Measurements from ENCODE around the gene FUS. TPM values are rescaled to one million over a fixed set of nuclear protein-coding genes. Genes with fewer than 3 reads are reported as not detected.

Gene FUS
- total and polyA plus RNA-seq, 2 of the 13 experiments (the other 11 are each of a cell fraction or from before 2014, with no cell fraction given) = 68.1 to 168 TPM

DNA sequence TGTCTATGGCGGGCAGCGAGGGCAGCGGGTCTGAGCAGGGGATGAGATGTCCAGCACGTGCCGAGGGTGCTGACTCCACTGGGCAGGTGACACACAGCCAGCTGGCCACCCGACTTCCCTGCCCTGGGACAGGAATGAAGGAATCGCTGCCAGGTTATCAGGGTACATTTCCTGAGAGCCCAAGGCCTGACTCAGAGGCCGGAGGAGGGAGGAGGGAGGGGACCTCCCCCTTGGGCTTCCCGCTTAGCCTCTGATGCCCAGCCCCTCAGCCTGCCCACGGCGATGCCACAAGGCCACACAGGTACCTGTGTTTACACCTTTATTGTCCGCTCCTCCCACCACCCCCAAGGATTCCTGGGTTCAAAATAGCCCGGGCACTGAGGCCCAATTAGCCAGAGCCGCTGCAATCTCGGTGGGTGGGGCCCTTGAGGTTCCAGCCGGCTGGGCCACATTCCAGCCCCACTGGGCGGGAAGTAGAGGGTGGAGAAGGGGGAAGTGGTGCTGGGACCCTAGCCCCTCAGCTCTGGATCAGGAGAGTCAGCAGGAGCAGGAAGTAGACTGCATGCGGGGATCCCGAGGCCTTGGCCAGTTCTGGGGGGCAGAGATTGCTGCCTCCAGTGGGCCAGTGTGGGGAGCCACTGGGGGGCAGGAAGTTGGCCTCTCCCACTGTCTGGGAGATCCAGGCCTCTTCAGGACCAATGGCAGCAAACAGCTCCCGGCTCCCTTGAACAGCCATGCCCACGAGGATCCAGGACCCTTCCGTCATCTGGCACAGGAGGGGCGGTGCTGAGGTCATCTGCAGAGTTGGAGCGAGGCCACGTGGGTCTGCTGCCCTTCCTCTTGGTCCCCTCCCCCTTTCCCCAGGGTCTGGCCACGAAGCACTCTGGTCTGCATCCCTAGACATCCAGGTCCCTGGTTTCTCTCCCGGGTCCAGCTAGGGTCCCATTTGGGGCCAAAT lies 41.0 kb upstream of the FUS start (continued):
- TF ChIP-seq GTF2F1 (IDR thresholded peaks at IDR 0.05; ENCODE audit: low read length) = no peak
- no peak for TF ChIP-seq FOXK1 (CRISPR knock-in tag; IDR thresholded peaks at IDR 0.05; ENCODE audit: borderline replicate concordance, low read depth)
- no peak for TF ChIP-seq ISX (CRISPR knock-in tag; conservative IDR thresholded peaks at IDR 0.05)
- TF ChIP-seq ONECUT2 (CRISPR knock-in tag; IDR thresholded peaks at IDR 0.05) = no peak
- TF ChIP-seq, protein P1, sequence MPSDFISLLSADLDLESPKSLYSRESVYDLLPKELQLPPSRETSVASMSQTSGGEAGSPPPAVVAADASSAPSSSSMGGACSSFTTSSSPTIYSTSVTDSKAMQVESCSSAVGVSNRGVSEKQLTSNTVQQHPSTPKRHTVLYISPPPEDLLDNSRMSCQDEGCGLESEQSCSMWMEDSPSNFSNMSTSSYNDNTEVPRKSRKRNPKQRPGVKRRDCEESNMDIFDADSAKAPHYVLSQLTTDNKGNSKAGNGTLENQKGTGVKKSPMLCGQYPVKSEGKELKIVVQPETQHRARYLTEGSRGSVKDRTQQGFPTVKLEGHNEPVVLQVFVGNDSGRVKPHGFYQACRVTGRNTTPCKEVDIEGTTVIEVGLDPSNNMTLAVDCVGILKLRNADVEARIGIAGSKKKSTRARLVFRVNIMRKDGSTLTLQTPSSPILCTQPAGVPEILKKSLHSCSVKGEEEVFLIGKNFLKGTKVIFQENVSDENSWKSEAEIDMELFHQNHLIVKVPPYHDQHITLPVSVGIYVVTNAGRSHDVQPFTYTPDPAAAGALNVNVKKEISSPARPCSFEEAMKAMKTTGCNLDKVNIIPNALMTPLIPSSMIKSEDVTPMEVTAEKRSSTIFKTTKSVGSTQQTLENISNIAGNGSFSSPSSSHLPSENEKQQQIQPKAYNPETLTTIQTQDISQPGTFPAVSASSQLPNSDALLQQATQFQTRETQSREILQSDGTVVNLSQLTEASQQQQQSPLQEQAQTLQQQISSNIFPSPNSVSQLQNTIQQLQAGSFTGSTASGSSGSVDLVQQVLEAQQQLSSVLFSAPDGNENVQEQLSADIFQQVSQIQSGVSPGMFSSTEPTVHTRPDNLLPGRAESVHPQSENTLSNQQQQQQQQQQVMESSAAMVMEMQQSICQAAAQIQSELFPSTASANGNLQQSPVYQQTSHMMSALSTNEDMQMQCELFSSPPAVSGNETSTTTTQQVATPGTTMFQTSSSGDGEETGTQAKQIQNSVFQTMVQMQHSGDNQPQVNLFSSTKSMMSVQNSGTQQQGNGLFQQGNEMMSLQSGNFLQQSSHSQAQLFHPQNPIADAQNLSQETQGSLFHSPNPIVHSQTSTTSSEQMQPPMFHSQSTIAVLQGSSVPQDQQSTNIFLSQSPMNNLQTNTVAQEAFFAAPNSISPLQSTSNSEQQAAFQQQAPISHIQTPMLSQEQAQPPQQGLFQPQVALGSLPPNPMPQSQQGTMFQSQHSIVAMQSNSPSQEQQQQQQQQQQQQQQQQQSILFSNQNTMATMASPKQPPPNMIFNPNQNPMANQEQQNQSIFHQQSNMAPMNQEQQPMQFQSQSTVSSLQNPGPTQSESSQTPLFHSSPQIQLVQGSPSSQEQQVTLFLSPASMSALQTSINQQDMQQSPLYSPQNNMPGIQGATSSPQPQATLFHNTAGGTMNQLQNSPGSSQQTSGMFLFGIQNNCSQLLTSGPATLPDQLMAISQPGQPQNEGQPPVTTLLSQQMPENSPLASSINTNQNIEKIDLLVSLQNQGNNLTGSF (CRISPR knock-in tag; IDR thresholded peaks at IDR 0.05) = 0 out of 2 replicates have a peak, but pooled peaks have one; percentile 16
- no peak for TF ChIP-seq ZNF816 (CRISPR knock-in tag; IDR thresholded peaks at IDR 0.05; ENCODE audit: borderline replicate concordance)
- 0 out of 2 replicates have a peak, but pooled peaks have one; percentile 43 for TF ChIP-seq PITX1 (CRISPR knock-in tag; IDR thresholded peaks at IDR 0.05)
- no peak for TF ChIP-seq SIN3B (IDR thresholded peaks at IDR 0.05; ENCODE audit: low read length)
- TF ChIP-seq, protein P2, sequence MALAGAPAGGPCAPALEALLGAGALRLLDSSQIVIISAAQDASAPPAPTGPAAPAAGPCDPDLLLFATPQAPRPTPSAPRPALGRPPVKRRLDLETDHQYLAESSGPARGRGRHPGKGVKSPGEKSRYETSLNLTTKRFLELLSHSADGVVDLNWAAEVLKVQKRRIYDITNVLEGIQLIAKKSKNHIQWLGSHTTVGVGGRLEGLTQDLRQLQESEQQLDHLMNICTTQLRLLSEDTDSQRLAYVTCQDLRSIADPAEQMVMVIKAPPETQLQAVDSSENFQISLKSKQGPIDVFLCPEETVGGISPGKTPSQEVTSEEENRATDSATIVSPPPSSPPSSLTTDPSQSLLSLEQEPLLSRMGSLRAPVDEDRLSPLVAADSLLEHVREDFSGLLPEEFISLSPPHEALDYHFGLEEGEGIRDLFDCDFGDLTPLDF (CRISPR knock-in tag; IDR thresholded peaks at IDR 0.05) = peak; percentile 39; the same call in 1 of the 2 replicates
- TF ChIP-seq, protein P3, sequence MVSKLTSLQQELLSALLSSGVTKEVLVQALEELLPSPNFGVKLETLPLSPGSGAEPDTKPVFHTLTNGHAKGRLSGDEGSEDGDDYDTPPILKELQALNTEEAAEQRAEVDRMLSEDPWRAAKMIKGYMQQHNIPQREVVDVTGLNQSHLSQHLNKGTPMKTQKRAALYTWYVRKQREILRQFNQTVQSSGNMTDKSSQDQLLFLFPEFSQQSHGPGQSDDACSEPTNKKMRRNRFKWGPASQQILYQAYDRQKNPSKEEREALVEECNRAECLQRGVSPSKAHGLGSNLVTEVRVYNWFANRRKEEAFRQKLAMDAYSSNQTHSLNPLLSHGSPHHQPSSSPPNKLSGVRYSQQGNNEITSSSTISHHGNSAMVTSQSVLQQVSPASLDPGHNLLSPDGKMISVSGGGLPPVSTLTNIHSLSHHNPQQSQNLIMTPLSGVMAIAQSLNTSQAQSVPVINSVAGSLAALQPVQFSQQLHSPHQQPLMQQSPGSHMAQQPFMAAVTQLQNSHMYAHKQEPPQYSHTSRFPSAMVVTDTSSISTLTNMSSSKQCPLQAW (CRISPR knock-in tag; IDR thresholded peaks at IDR 0.05) = no peak
- TF ChIP-seq, protein P4, sequence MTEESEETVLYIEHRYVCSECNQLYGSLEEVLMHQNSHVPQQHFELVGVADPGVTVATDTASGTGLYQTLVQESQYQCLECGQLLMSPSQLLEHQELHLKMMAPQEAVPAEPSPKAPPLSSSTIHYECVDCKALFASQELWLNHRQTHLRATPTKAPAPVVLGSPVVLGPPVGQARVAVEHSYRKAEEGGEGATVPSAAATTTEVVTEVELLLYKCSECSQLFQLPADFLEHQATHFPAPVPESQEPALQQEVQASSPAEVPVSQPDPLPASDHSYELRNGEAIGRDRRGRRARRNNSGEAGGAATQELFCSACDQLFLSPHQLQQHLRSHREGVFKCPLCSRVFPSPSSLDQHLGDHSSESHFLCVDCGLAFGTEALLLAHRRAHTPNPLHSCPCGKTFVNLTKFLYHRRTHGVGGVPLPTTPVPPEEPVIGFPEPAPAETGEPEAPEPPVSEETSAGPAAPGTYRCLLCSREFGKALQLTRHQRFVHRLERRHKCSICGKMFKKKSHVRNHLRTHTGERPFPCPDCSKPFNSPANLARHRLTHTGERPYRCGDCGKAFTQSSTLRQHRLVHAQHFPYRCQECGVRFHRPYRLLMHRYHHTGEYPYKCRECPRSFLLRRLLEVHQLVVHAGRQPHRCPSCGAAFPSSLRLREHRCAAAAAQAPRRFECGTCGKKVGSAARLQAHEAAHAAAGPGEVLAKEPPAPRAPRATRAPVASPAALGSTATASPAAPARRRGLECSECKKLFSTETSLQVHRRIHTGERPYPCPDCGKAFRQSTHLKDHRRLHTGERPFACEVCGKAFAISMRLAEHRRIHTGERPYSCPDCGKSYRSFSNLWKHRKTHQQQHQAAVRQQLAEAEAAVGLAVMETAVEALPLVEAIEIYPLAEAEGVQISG (CRISPR knock-in tag; IDR thresholded peaks at IDR 0.05) = no peak
- TF ChIP-seq ZBTB7B (CRISPR knock-in tag; IDR thresholded peaks at IDR 0.05) = no peak; the same call in 1 of the 2 replicates
- TF ChIP-seq, protein P5, sequence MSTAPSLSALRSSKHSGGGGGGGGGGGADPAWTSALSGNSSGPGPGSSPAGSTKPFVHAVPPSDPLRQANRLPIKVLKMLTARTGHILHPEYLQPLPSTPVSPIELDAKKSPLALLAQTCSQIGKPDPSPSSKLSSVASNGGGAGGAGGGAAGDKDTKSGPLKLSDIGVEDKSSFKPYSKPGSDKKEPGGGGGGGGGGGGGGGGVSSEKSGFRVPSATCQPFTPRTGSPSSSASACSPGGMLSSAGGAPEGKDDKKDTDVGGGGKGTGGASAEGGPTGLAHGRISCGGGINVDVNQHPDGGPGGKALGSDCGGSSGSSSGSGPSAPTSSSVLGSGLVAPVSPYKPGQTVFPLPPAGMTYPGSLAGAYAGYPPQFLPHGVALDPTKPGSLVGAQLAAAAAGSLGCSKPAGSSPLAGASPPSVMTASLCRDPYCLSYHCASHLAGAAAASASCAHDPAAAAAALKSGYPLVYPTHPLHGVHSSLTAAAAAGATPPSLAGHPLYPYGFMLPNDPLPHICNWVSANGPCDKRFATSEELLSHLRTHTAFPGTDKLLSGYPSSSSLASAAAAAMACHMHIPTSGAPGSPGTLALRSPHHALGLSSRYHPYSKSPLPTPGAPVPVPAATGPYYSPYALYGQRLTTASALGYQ (CRISPR knock-in tag; IDR thresholded peaks at IDR 0.05) = no peak

Data from HepG2 (cell line).